GM12878 (cell line): Measurements from ENCODE around the gene PRR5. TPM values are rescaled to one million over a fixed set of nuclear protein-coding genes. Genes with fewer than 3 reads are reported as not detected.

Experiments
- DPF2 ChIP-seq: fragments of 450-650 bp; IDR thresholded peaks from 2 replicates; pipeline ENCODE4 v1.6.1; 2017; ENCODE audit warnings: mild to moderate bottlenecking
- IKZF1 ChIP-seq: fragments of 450-650 bp; conservative IDR thresholded peaks from 2 replicates; pipeline ENCODE4 v1.6.1; 2017; ENCODE audit warnings: antibody characterized with exemption, mild to moderate bottlenecking
- MEF2B ChIP-seq: fragments of 450-650 bp; IDR thresholded peaks from 2 replicates; pipeline ENCODE4 v1.6.1; 2018; ENCODE audit warnings: mild to moderate bottlenecking, moderate library complexity; ENCODE audit not compliant: partially characterized antibody, poor library complexity, severe bottlenecking
- NFXL1 ChIP-seq: fragments of 450-650 bp; IDR thresholded peaks from 2 replicates; pipeline ENCODE4 v1.6.1; 2017; ENCODE audit warnings: antibody characterized with exemption, mild to moderate bottlenecking, borderline replicate concordance
- NFYB ChIP-seq: IDR thresholded peaks from 2 replicates; pipeline ENCODE4 v1.6.1; 2011; ENCODE audit warnings: low read depth, mild to moderate bottlenecking, low read length, improper control_type of control experiment, moderate library complexity; ENCODE audit not compliant: insufficient read depth
- NR2F1 ChIP-seq: fragments of 450-650 bp; conservative IDR thresholded peaks from 2 replicates; pipeline ENCODE4 v1.6.1; 2017; ENCODE audit warnings: mild to moderate bottlenecking
- POLR2A ChIP-seq: IDR thresholded peaks from 2 replicates; pipeline ENCODE4 v1.6.1; 2011; ENCODE audit warnings: low read depth, mild to moderate bottlenecking, low read length
- POU2F2 ChIP-seq: IDR thresholded peaks from 3 replicates; pipeline ENCODE4 v1.6.1; 2011; ENCODE audit warnings: low read depth, mild to moderate bottlenecking, low read length, borderline replicate concordance
- SIN3A ChIP-seq: IDR thresholded peaks from 2 replicates; pipeline ENCODE4 v1.6.1; 2012; ENCODE audit warnings: low read depth, low read length, improper control_type of control experiment
- WRNIP1 ChIP-seq: IDR thresholded peaks from 2 replicates; pipeline ENCODE4 v1.6.1; 2011; ENCODE audit warnings: low read depth, low read length, improper control_type of control experiment, borderline replicate concordance
- polyA plus RNA-seq, 11 experiments: library from polyadenylated mRNA; depleted of rRNA in 4 of 11; unstranded in 6 of 11; stranded (reverse) in 5 of 11; fragments of >200 nt; fragmentation: Nextera tagmentation in 4 of 11; fragmentation: Illumina TruSeq in 1 of 11; extraction: Ambion mirVana in 4 of 11; extraction: Trizol in 1 of 11; gene quantifications; 1 replicate in 1 of 11; 2 replicates in 10 of 11; pipeline versions ENCODE4 v1.2.1 to v1.2.3, GENCODE V29; 2011 to 2016; ENCODE audit warnings: inconsistent platforms in 2 of 11, missing spikeins in 2 of 11, low read depth in 1 of 11
- total RNA-seq, 4 experiments: library from RNA; depleted of rRNA in 3 of 4; stranded (reverse); fragments of >200 nt in 3 of 4; fragmentation: Illumina TruSeq in 1 of 4; extraction: Trizol in 1 of 4; gene quantifications; 2 replicates each; pipeline versions ENCODE4 v1.2.1 to v1.2.3, GENCODE V29; 2013 to 2021
- TF ChIP-seq, protein P1 (sequence below): fragments of 450-650 bp; IDR thresholded peaks from 2 replicates; pipeline ENCODE4 v1.6.1; 2017; ENCODE audit warnings: mild to moderate bottlenecking, moderate library complexity
- TF ChIP-seq, protein P2 (sequence below): IDR thresholded peaks from 2 replicates; pipeline ENCODE4 v1.6.1; 2012; ENCODE audit warnings: improper control_type of control experiment, low read depth, low read length; ENCODE audit not compliant: insufficient replicate concordance
- TF ChIP-seq, protein P3 (sequence below): fragments of 450-650 bp; IDR thresholded peaks from 2 replicates; pipeline ENCODE4 v1.6.1; 2016; ENCODE audit warnings: mild to moderate bottlenecking
- TF ChIP-seq, protein P4 (sequence below): fragments of 450-650 bp; IDR thresholded peaks from 2 replicates; pipeline ENCODE4 v1.6.1; 2017; ENCODE audit warnings: borderline replicate concordance
- TF ChIP-seq, protein P5 (sequence below): fragments of 150-350 bp; IDR thresholded peaks from 2 replicates; pipeline ENCODE4 v1.6.1; 2014; ENCODE audit warnings: mild to moderate bottlenecking, low read depth, low read length

PRR5 gene
- total and polyA plus RNA-seq, 10 of the 15 experiments (the other 5 are each of a cell fraction or from before 2014, with no cell fraction given), result 0.03 to 9.4 (median 1.5) TPM

DNA sequence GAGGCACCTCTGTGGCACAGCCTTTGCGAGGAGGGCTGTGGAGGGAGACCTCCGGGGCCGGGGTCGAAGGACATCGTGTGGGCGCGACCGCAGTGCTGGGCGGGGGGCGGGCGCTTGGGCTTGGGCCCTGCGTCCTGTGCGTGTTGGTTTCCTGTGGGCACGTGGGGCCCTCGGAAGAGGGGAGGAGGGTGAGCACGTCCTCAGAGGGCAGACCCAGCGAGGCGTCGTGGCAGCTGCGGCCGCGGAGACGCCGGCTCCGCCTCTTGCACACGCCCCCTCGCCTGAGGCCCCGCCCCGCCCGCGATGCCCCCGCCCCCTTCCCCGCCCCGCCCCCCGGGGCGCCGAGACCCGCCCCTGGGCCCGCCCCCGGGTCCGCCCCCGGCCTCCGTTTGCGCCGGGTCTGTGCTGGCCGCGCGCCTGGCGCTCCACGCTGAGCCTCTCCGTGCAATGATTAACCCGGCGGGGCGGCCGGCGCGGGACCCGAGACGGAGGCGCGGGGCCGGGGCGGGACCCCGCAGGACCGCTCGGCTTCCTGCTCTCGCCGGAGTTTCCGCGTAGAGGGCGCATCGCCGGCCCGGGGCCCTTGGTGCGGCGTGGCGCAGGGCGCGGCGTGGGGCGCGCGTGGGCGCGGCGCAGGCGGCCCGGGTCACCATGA lies at the start of gene PRR5 (continued):
- TF ChIP-seq, protein P1, sequence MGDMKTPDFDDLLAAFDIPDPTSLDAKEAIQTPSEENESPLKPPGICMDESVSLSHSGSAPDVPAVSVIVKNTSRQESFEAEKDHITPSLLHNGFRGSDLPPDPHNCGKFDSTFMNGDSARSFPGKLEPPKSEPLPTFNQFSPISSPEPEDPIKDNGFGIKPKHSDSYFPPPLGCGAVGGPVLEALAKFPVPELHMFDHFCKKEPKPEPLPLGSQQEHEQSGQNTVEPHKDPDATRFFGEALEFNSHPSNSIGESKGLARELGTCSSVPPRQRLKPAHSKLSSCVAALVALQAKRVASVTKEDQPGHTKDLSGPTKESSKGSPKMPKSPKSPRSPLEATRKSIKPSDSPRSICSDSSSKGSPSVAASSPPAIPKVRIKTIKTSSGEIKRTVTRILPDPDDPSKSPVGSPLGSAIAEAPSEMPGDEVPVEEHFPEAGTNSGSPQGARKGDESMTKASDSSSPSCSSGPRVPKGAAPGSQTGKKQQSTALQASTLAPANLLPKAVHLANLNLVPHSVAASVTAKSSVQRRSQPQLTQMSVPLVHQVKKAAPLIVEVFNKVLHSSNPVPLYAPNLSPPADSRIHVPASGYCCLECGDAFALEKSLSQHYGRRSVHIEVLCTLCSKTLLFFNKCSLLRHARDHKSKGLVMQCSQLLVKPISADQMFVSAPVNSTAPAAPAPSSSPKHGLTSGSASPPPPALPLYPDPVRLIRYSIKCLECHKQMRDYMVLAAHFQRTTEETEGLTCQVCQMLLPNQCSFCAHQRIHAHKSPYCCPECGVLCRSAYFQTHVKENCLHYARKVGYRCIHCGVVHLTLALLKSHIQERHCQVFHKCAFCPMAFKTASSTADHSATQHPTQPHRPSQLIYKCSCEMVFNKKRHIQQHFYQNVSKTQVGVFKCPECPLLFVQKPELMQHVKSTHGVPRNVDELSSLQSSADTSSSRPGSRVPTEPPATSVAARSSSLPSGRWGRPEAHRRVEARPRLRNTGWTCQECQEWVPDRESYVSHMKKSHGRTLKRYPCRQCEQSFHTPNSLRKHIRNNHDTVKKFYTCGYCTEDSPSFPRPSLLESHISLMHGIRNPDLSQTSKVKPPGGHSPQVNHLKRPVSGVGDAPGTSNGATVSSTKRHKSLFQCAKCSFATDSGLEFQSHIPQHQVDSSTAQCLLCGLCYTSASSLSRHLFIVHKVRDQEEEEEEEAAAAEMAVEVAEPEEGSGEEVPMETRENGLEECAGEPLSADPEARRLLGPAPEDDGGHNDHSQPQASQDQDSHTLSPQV, result no peak
- TF ChIP-seq NFXL1, result peak; percentile 69; the same call in 1 of the 2 replicates
- TF ChIP-seq, protein P2, sequence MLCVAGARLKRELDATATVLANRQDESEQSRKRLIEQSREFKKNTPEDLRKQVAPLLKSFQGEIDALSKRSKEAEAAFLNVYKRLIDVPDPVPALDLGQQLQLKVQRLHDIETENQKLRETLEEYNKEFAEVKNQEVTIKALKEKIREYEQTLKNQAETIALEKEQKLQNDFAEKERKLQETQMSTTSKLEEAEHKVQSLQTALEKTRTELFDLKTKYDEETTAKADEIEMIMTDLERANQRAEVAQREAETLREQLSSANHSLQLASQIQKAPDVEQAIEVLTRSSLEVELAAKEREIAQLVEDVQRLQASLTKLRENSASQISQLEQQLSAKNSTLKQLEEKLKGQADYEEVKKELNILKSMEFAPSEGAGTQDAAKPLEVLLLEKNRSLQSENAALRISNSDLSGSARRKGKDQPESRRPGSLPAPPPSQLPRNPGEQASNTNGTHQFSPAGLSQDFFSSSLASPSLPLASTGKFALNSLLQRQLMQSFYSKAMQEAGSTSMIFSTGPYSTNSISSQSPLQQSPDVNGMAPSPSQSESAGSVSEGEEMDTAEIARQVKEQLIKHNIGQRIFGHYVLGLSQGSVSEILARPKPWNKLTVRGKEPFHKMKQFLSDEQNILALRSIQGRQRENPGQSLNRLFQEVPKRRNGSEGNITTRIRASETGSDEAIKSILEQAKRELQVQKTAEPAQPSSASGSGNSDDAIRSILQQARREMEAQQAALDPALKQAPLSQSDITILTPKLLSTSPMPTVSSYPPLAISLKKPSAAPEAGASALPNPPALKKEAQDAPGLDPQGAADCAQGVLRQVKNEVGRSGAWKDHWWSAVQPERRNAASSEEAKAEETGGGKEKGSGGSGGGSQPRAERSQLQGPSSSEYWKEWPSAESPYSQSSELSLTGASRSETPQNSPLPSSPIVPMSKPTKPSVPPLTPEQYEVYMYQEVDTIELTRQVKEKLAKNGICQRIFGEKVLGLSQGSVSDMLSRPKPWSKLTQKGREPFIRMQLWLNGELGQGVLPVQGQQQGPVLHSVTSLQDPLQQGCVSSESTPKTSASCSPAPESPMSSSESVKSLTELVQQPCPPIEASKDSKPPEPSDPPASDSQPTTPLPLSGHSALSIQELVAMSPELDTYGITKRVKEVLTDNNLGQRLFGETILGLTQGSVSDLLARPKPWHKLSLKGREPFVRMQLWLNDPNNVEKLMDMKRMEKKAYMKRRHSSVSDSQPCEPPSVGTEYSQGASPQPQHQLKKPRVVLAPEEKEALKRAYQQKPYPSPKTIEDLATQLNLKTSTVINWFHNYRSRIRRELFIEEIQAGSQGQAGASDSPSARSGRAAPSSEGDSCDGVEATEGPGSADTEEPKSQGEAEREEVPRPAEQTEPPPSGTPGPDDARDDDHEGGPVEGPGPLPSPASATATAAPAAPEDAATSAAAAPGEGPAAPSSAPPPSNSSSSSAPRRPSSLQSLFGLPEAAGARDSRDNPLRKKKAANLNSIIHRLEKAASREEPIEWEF, result no peak
- TF ChIP-seq, protein P3, sequence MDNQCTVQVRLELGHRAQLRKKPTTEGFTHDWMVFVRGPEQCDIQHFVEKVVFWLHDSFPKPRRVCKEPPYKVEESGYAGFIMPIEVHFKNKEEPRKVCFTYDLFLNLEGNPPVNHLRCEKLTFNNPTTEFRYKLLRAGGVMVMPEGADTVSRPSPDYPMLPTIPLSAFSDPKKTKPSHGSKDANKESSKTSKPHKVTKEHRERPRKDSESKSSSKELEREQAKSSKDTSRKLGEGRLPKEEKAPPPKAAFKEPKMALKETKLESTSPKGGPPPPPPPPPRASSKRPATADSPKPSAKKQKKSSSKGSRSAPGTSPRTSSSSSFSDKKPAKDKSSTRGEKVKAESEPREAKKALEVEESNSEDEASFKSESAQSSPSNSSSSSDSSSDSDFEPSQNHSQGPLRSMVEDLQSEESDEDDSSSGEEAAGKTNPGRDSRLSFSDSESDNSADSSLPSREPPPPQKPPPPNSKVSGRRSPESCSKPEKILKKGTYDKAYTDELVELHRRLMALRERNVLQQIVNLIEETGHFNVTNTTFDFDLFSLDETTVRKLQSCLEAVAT, result peak; percentile 47; the same call in 1 of the 2 replicates
- no peak for TF ChIP-seq NFYB
- TF ChIP-seq NR2F1, result peak; percentile 71
- TF ChIP-seq POU2F2, result no peak
- TF ChIP-seq, protein P4, sequence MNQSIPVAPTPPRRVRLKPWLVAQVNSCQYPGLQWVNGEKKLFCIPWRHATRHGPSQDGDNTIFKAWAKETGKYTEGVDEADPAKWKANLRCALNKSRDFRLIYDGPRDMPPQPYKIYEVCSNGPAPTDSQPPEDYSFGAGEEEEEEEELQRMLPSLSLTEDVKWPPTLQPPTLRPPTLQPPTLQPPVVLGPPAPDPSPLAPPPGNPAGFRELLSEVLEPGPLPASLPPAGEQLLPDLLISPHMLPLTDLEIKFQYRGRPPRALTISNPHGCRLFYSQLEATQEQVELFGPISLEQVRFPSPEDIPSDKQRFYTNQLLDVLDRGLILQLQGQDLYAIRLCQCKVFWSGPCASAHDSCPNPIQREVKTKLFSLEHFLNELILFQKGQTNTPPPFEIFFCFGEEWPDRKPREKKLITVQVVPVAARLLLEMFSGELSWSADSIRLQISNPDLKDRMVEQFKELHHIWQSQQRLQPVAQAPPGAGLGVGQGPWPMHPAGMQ, result no peak
- TF ChIP-seq DPF2, result peak; percentile 64; the same call in 1 of the 2 replicates
- TF ChIP-seq SIN3A, result no peak
- no peak for TF ChIP-seq WRNIP1
- peak; percentile 42; the same call in 1 of the 2 replicates for TF ChIP-seq POLR2A
- TF ChIP-seq, protein P5, sequence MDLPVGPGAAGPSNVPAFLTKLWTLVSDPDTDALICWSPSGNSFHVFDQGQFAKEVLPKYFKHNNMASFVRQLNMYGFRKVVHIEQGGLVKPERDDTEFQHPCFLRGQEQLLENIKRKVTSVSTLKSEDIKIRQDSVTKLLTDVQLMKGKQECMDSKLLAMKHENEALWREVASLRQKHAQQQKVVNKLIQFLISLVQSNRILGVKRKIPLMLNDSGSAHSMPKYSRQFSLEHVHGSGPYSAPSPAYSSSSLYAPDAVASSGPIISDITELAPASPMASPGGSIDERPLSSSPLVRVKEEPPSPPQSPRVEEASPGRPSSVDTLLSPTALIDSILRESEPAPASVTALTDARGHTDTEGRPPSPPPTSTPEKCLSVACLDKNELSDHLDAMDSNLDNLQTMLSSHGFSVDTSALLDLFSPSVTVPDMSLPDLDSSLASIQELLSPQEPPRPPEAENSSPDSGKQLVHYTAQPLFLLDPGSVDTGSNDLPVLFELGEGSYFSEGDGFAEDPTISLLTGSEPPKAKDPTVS, result no peak
- TF ChIP-seq MEF2B, result peak; percentile 20
- 0 out of 2 replicates have a peak, but pooled peaks have one; percentile 33 for TF ChIP-seq IKZF1
